ENCODE measurements around the gene NUDT22.
A peak's percentile ranks its signal among the peaks of the same experiment; 100 is the strongest.

The NUDT22 gene

DNA sequence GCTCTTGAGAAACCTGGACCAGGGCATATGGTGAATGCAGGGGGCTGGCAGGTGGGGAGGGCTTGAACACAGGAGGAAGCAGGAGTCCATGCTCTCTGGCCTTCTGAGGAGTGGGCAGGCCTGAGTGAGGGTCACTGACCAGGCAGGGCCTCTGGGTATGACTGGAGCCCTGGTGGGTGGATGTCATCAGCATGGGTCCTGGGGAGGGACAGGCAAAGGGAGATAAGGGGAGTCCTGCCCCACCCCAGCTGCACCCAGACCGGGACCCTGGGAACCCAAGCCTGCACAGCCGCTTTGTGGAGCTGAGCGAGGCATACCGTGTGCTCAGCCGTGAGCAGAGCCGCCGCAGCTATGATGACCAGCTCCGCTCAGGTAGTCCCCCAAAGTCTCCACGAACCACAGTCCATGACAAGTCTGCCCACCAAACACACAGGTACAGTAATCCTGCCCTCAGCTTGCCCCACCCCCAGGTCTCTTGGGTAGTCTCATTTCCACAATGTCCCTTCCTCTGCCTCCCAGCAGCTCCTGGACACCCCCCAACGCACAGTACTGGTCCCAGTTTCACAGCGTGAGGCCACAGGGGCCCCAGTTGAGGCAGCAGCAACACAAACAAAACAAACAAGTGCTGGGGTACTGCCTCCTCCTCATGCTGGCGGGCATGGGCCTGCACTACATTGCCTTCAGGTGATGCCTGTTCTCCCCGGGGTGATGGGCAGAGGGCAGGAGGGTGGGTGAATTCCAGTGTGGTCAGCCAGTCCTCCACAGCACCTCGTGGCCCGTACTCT, 6.3 kb downstream of the NUDT22 start:
- Histone ChIP-seq H2AFZ (ENCODE audit: low read length) (no peak overlapping the region), H3K36me3 (ENCODE audit: insufficient read depth, low read length) (no peaks in the 10 kb centered on the region), H3K4me2 (ENCODE audit: low read depth, low read length, poor library complexity, severe bottlenecking) (peak overlapping the region; percentile 81), H3K9ac (ENCODE audit: low read depth, low read length, poor library complexity, severe bottlenecking) (peak overlapping the region; percentile 18), H3K4me3 (ENCODE audit: low read length, poor library complexity, severe bottlenecking) (no peak overlapping the region), H3K9me2 (replicated peaks; ENCODE audit: low read depth, low read length) (no peaks in the 10 kb centered on the region), H3K9me3 (ENCODE audit: insufficient read depth, low read depth, low read length) (no peaks in the 10 kb centered on the region), H4K20me1 (ENCODE audit: insufficient read depth, low read length, poor library complexity, severe bottlenecking) (peaks cover 24% of the 10 kb centered on the region), H3K27me3 (ENCODE audit: insufficient read depth, low read length, poor library complexity, severe bottlenecking) (no peaks in the 10 kb centered on the region), H3K79me2 (ENCODE audit: insufficient read depth, low read length) (peaks cover 32% of the 10 kb centered on the region), H3K4me1 (ENCODE audit: insufficient read depth, low read length, poor library complexity, severe bottlenecking) (peaks cover 18% of the 10 kb centered on the region), H3F3A (ENCODE audit: low read depth) (peaks cover 6% of the 10 kb centered on the region; the same call in 1 of the 2 replicates)
- no peak for TF ChIP-seq EZH2phosphoT487 (IDR thresholded peaks at IDR 0.05; ENCODE audit: borderline replicate concordance)
- TF ChIP-seq, protein P1, sequence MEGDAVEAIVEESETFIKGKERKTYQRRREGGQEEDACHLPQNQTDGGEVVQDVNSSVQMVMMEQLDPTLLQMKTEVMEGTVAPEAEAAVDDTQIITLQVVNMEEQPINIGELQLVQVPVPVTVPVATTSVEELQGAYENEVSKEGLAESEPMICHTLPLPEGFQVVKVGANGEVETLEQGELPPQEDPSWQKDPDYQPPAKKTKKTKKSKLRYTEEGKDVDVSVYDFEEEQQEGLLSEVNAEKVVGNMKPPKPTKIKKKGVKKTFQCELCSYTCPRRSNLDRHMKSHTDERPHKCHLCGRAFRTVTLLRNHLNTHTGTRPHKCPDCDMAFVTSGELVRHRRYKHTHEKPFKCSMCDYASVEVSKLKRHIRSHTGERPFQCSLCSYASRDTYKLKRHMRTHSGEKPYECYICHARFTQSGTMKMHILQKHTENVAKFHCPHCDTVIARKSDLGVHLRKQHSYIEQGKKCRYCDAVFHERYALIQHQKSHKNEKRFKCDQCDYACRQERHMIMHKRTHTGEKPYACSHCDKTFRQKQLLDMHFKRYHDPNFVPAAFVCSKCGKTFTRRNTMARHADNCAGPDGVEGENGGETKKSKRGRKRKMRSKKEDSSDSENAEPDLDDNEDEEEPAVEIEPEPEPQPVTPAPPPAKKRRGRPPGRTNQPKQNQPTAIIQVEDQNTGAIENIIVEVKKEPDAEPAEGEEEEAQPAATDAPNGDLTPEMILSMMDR (conservative IDR thresholded peaks at IDR 0.05; ENCODE audit: low read length), result no peak

DNA sequence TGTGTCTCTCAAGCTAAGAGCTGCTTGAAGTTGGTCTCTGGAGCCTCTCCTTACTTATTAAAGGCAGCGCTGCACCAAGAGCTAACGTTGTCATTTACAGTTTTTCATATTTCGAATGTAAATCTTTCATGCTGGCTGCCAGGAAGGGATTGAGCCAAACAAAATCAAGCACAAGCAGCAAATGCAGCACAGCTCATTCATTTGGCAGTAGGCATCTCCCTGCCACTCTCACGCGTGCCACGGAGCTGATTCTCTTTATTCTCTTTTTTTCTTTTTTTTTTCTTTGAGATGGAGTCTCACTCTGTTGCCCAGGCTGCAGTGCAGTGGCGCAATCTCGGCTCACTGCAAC, 6.9 kb downstream of the NUDT22 start:
- Histone ChIP-seq H3K9me2 (replicated peaks; ENCODE audit: low read depth, low read length) (no peaks in the 10 kb centered on the region), H2AFZ (ENCODE audit: low read length) (no peak overlapping the region), H3K4me2 (ENCODE audit: low read depth, low read length, poor library complexity, severe bottlenecking) (no peak overlapping the region), H4K20me1 (ENCODE audit: insufficient read depth, low read length, poor library complexity, severe bottlenecking) (peaks cover 21% of the 10 kb centered on the region), H3K4me3 (ENCODE audit: low read length, poor library complexity, severe bottlenecking) (no peak overlapping the region), H3K27me3 (ENCODE audit: insufficient read depth, low read length, poor library complexity, severe bottlenecking) (no peaks in the 10 kb centered on the region), H3K79me2 (ENCODE audit: insufficient read depth, low read length) (peaks cover 28% of the 10 kb centered on the region; the same call in 1 of the 2 replicates), H3K9ac (ENCODE audit: low read depth, low read length, poor library complexity, severe bottlenecking) (no peak overlapping the region), H3K9me3 (ENCODE audit: insufficient read depth, low read depth, low read length) (no peaks in the 10 kb centered on the region), H3F3A (ENCODE audit: low read depth) (peaks cover 6% of the 10 kb centered on the region; the same call in 1 of the 2 replicates), H3K36me3 (ENCODE audit: insufficient read depth, low read length) (no peaks in the 10 kb centered on the region), H3K4me1 (ENCODE audit: insufficient read depth, low read length, poor library complexity, severe bottlenecking) (peaks cover 16% of the 10 kb centered on the region)
- TF ChIP-seq EZH2phosphoT487 (IDR thresholded peaks at IDR 0.05; ENCODE audit: borderline replicate concordance), result no peak

DNA sequence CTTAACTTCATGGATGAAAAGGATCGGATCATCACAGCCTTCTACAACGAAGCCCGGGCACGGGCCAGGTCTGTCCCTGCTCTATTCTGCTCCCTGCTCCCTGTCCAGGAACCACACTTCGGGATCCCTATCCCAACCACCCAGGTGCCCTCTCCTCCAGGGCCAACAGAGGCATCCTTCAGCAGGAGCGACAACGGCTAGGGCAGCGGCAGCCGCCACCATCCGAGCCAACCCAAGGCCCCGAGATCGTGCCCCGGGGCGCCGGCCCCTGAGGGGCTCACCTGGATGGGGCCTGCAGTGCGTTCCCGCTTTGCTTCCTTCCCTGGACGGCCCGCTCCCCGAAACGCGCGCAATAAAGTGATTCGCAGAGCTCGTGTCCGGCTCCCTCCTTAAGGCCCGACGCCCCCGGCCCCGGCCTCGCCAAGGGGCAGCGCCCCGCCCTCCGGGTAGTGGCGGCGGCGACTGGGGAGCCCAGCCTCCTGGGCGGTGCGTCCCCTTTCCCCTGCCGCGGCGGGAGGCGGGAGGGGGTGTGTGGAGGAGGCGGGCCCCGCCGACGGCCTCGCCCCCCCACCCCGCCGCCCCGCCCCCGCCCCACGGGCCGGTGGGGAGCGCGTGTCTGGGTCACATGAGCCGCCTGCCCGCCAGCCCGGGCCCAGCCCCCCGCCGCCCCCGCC, 8.0 kb downstream of the NUDT22 start, which contains the start of gene VEGFB:
TSS of gene VEGFB (plus strand) at position 672 of the 674 bp plus-strand sequence. CDS start 250 bp downstream, outside the sequence.
- H3K4me1 ChIP-seq (ENCODE audit: insufficient read depth, low read length, poor library complexity, severe bottlenecking), result peaks cover 16% of the 10 kb centered on the region
- TF ChIP-seq EZH2phosphoT487 (IDR thresholded peaks at IDR 0.05; ENCODE audit: borderline replicate concordance), result no peak
- TF ChIP-seq, protein P1 (conservative IDR thresholded peaks at IDR 0.05; ENCODE audit: low read length), result no peak
- H3K9me2 ChIP-seq (replicated peaks; ENCODE audit: low read depth, low read length), result no peaks in the 10 kb centered on the region
- H3K4me2 ChIP-seq (ENCODE audit: low read depth, low read length, poor library complexity, severe bottlenecking), result peak within 1 kb of the TSS; percentile 83
- H3K36me3 ChIP-seq (ENCODE audit: insufficient read depth, low read length), result no peaks in the 10 kb centered on the region; the same call in 1 of the 2 replicates
- H2AFZ ChIP-seq (ENCODE audit: low read length), result no peak within 1 kb of the TSS
- H4K20me1 ChIP-seq (ENCODE audit: insufficient read depth, low read length, poor library complexity, severe bottlenecking), result peaks cover 17% of the 10 kb centered on the region
- no peaks in the 10 kb centered on the region for H3K9me3 ChIP-seq (ENCODE audit: insufficient read depth, low read depth, low read length)
- H3K79me2 ChIP-seq (ENCODE audit: insufficient read depth, low read length), result peaks cover 23% of the 10 kb centered on the region; the same call in 1 of the 2 replicates
- H3F3A ChIP-seq (ENCODE audit: low read depth), result peaks cover 6% of the 10 kb centered on the region; the same call in 1 of the 2 replicates
- no peaks in the 10 kb centered on the region for H3K27me3 ChIP-seq (ENCODE audit: insufficient read depth, low read length, poor library complexity, severe bottlenecking)
- H3K9ac ChIP-seq (ENCODE audit: low read depth, low read length, poor library complexity, severe bottlenecking), result peak within 1 kb of the TSS; percentile 66
- H3K4me3 ChIP-seq (ENCODE audit: low read length, poor library complexity, severe bottlenecking), result peak within 1 kb of the TSS; percentile 77

All from Loucy (cell line).